ENCODE results near the gene KRT86.
"Not testable (repeated sequence)": the region's sequence is repeated elsewhere in the genome, so short reads cannot be mapped to it uniquely, and the experiment has no call there.

The KRT86 gene

DNA sequence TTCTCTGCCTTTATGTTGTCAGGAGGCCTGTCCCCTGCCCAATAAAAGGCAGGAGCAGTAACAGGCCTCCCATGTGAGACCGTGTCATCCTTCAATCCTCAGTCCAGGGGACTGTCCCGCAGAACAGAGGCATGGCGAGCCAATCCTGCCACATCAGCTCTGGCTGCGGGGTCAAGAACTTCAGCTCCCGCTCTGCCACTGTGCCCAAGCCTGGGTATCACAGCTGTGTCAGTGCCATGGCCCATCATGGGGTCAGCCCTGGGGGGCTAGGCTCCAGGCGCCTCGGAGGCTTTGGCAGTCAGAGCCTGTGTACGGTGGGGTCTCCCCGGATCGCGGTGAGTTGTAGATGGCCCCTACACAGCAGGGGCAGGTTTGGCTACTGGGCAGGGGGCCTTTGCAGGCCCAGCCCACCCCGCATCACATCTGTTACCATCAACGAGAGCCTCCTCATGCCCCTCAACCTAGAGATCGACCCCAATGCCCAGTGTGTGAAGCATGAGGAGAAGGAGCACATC, 66.7 kb downstream of the KRT86 start:
- no peak overlapping the region for H3K4me3 ChIP-seq (replicated peaks; ENCODE audit: low read depth, low read length)
- DNase-seq (ENCODE audit: extremely low read depth, low read depth): no peak
- TF ChIP-seq, protein P1, sequence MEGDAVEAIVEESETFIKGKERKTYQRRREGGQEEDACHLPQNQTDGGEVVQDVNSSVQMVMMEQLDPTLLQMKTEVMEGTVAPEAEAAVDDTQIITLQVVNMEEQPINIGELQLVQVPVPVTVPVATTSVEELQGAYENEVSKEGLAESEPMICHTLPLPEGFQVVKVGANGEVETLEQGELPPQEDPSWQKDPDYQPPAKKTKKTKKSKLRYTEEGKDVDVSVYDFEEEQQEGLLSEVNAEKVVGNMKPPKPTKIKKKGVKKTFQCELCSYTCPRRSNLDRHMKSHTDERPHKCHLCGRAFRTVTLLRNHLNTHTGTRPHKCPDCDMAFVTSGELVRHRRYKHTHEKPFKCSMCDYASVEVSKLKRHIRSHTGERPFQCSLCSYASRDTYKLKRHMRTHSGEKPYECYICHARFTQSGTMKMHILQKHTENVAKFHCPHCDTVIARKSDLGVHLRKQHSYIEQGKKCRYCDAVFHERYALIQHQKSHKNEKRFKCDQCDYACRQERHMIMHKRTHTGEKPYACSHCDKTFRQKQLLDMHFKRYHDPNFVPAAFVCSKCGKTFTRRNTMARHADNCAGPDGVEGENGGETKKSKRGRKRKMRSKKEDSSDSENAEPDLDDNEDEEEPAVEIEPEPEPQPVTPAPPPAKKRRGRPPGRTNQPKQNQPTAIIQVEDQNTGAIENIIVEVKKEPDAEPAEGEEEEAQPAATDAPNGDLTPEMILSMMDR (IDR thresholded peaks at IDR 0.05; ENCODE audit: low read depth, low read length, missing control alignments): no peak

DNA sequence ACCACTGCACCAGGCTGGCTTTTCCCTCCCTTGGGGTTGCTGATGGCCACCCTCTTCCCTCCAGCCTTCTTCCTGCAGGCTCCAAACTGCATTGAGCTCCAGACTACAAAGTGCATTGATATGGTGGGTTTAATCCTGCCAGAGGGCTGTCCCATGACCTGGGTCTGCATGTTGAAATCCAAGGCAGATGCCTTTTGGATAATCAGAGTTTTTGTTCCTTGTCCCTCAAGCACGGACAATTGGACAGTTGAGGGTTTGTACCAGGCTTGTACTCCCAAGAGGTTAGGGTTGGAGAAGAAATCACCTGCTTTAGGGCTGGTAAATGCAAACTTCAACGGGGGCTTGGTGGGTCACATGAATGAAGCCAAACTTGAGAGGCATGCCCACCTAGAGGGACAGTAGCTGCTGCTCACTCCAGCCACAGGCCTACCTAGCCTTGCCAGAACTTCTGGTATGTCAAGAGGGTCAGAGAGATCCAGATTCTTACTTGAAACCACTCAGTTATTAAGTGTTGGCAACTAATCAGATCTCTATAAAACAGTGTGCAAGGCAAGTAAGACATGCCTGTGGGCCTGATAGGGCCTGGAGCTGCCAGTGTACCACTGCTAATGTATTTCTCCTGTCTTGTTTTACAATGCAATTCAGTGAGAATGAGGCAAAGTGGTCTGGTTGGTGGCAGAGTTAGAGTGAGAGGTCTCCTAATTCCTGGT, 68.5 kb downstream of the KRT86 start:
- no peak for DNase-seq (ENCODE audit: extremely low read depth, low read depth)
- TF ChIP-seq, protein P1 (IDR thresholded peaks at IDR 0.05; ENCODE audit: low read depth, low read length, missing control alignments): no peak
- no peak overlapping the region for H3K4me3 ChIP-seq (replicated peaks; ENCODE audit: low read depth, low read length)

- TF ChIP-seq, protein P1 (IDR thresholded peaks at IDR 0.05; ENCODE audit: low read depth, low read length, missing control alignments): no peak
- DNase-seq (ENCODE audit: extremely low read depth, low read depth): no peak
Measured at GRCh38 chr12:52343550-52343949, 69.1 kb downstream of the KRT86 start.

DNA sequence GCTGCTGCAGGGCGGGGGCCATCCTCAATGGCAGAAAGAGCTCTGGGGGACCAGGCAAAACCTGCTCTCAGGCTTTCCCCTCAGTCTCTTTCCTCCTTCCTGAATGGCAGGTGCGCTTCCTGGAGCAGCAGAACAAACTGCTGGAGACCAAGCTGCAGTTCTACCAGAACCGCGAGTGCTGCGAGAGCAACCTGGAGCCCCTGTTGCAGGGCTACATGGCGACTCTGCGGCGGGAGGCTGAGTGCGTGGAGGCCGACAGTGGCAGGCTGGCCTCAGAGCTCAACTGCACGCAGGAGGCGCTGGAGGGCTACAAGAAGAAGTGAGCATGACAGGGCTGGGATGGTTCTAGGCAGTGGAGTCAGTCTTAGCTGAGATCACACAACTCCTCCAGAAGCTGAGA, 69.7 kb downstream of the KRT86 start:
- DNase-seq (ENCODE audit: extremely low read depth, low read depth): no peak
- no peak overlapping the region for H3K4me3 ChIP-seq (replicated peaks; ENCODE audit: low read depth, low read length)
- TF ChIP-seq, protein P1 (IDR thresholded peaks at IDR 0.05; ENCODE audit: low read depth, low read length, missing control alignments): no peak

More at GRCh38 chr12:52343550-52343949, 69.1 kb downstream of the KRT86 start:
- H3K4me3 ChIP-seq (replicated peaks; ENCODE audit: low read depth, low read length): no peak overlapping the region

- not testable (repeated sequence) for H3K4me3 ChIP-seq (replicated peaks; ENCODE audit: low read depth, low read length); DNase-seq (ENCODE audit: extremely low read depth, low read depth)
Measured at GRCh38 chr12:52345041-52345440, 70.6 kb downstream of the KRT86 start.

- no peak overlapping the region for H3K4me3 ChIP-seq (replicated peaks; ENCODE audit: low read depth, low read length)
- DNase-seq (ENCODE audit: extremely low read depth, low read depth): no peak
- TF ChIP-seq, protein P1 (IDR thresholded peaks at IDR 0.05; ENCODE audit: low read depth, low read length, missing control alignments): no peak
Measured at GRCh38 chr12:52346593-52346992, 72.1 kb downstream of the KRT86 start.

DNA sequence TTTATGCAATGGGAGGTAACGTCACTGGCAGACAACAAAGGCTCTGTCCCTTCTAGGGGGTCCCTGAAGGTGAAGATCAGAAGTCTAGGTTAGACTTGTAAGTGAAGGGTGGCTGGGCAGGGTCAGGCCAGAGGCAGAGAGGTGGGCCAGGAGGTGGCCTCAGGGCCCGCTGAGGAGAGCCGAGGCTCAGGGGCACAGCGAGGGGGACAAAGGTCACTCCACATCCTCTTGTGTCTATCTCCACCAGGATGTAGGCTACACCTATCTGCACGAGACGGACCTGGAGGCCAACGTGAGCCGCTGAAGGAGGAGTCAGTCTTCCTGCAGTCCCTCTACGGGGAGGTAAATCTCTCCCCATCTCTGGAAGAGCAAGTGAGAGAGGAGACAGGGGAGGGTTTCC, 72.6 kb downstream of the KRT86 start:
- DNase-seq (ENCODE audit: extremely low read depth, low read depth): no peak
- H3K4me3 ChIP-seq (replicated peaks; ENCODE audit: low read depth, low read length): no peak overlapping the region
- TF ChIP-seq, protein P1 (IDR thresholded peaks at IDR 0.05; ENCODE audit: low read depth, low read length, missing control alignments): no peak

Data from HFF-Myc (cell line).